ENCODE measurements around the gene OSBPL1A. TPM values are rescaled to one million over a fixed set of nuclear protein-coding genes. Genes with fewer than 3 reads are reported as not detected.
"Not testable (repeated sequence)": the region's sequence is repeated elsewhere in the genome, so short reads cannot be mapped to it uniquely, and the experiment has no call there.

OSBPL1A gene
- total and polyA plus RNA-seq, 12 donors: 18.7 to 116 (median 60.0) TPM

DNA sequence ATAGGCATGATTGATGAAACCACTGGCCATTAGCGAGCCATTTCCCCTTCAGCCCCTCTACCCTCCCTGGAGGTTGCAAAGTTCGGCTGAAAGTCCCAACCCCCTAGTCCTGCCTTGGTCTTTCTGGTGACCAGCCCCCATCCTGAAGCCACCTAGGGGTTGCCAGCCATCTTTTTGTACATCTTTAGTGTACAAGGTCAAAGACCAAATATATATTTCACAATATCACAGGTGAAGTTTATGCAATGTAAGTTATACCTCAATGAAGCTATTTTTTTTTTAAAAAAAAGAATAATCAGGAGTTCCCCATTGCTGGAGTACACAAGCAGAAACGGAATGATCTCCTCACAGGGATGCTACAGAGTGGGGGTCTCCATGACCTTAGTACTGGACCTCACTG, 31.3 kb downstream of the OSBPL1A start:
- Histone ChIP-seq H3K9me3 (replicated peaks in 1 of 3) (no peaks in the 10 kb centered on the region), H3K4me3 (no peak overlapping the region), H3K27me3 (no peaks in the 10 kb centered on the region), H3K36me3 (replicated peaks in 1 of 2) (no peaks in the 10 kb centered on the region), H3K27ac (no peak overlapping the region), H3K4me1 (replicated peaks in 1 of 2) (no peaks in the 10 kb centered on the region)
- TF ChIP-seq, protein P1, sequence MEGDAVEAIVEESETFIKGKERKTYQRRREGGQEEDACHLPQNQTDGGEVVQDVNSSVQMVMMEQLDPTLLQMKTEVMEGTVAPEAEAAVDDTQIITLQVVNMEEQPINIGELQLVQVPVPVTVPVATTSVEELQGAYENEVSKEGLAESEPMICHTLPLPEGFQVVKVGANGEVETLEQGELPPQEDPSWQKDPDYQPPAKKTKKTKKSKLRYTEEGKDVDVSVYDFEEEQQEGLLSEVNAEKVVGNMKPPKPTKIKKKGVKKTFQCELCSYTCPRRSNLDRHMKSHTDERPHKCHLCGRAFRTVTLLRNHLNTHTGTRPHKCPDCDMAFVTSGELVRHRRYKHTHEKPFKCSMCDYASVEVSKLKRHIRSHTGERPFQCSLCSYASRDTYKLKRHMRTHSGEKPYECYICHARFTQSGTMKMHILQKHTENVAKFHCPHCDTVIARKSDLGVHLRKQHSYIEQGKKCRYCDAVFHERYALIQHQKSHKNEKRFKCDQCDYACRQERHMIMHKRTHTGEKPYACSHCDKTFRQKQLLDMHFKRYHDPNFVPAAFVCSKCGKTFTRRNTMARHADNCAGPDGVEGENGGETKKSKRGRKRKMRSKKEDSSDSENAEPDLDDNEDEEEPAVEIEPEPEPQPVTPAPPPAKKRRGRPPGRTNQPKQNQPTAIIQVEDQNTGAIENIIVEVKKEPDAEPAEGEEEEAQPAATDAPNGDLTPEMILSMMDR (IDR thresholded peaks at IDR 0.05): no peak
- no peak for TF ChIP-seq POLR2A (IDR thresholded peaks at IDR 0.05)
- intact Hi-C loops (cut with DNase I): no loop called here
- no peak for DNase-seq
- 83 to 94% (median 88%) methylated on average over 3 of the region's 3 CpGs for WGBS, 4 donors

DNA sequence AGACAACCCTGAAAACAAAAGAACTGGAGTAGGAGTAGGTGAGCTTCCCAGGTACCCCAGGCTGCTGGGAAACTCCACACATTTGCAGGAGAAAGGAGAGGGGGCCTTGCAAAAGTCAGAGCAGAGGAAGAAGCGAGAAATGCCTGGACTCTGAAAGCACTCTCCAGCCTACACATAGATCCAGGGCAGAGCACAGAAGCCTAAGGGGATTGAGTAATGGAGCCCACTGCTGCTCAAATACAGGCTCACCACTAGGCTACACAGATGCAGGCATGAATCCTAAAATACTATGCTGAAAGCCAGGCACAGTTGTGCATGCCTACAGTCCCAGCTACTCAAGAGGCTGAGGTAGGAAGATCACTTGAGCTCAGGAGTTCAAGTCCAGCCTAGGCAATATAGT, 33.4 kb downstream of the OSBPL1A start:
- TF ChIP-seq, protein P1 (IDR thresholded peaks at IDR 0.05): no peak
- Histone ChIP-seq H3K27ac (no peak overlapping the region), H3K27me3 (no peaks in the 10 kb centered on the region), H3K36me3 (replicated peaks in 1 of 2) (no peaks in the 10 kb centered on the region), H3K4me3 (no peak overlapping the region), H3K9me3 (replicated peaks in 1 of 3) (no peaks in the 10 kb centered on the region), H3K4me1 (replicated peaks in 1 of 2) (no peaks in the 10 kb centered on the region)
- DNase-seq: no peak
- intact Hi-C loops (cut with DNase I): no loop called here
- WGBS, 4 donors: 94 to 100% (median 99%) methylated on average over 1 of the region's 1 CpG

DNA sequence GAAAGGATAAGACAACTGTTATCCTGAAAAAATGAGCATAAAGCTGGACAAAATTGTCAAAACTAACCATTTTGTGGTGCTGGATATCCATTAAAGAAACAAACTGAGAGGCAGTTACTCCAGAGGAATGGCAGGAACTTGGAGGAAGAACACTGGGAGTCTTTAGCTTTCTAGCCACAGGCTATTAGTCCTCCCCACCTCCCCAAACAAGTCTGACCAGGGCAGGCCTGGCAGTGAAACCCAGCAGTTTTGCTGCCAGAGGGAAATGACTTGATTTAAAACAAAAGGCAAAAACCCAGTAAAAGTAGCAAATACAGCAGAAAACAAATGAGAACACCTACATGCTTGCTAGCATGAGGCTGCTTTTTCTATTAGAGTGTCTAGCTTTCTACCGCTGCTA, 34.9 kb downstream of the OSBPL1A start:
- TF ChIP-seq, protein P1 (IDR thresholded peaks at IDR 0.05): no peak
- TF ChIP-seq POLR2A (IDR thresholded peaks at IDR 0.05): no peak
- intact Hi-C loops (cut with DNase I): no loop called here
- Histone ChIP-seq H3K27ac (no peak overlapping the region), H3K27me3 (no peaks in the 10 kb centered on the region), H3K9me3 (replicated peaks in 1 of 3) (no peaks in the 10 kb centered on the region), H3K36me3 (replicated peaks in 1 of 2) (no peaks in the 10 kb centered on the region), H3K4me1 (replicated peaks in 1 of 2) (no peaks in the 10 kb centered on the region), H3K4me3 (no peak overlapping the region)
- DNase-seq: no peak
- WGBS, 4 donors: 94 to 96% (median 95%) methylated on average over 1 of the region's 1 CpG

DNA sequence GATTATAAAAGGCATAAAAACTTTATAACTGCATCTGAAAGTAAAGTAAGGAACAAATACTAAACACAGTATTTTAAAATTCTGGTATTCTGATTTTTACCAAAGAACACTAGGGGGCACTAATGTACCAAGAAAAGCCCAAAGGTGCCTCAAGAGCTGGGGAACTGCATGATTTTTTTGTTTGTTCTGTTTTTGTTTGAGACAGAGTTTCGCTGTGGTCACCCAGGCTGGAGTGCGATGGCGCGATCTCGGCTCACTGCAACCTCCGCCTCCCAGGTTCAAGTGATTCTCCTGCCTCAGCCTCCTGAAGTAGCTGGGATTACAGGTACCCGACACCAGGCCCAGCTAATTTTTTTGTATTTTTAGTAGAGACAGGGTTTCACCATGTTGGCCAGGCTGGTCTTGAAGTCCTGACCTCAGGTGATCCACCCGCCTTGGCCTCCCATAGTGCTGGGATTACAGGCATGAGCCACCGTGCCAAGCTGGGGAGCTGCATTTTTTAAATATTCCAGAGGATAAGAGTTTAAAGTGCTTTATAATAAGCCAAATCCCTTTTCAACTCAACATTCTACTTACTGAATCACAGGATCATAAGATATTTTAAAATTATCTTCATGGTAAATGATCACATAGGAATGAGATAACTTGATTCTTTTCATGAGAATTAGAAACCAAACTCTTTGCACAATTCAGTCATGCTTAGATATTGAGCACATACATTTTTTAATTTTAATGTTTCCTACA, 37.7 kb downstream of the OSBPL1A start:
- H3K4me3 ChIP-seq: peak overlapping the region in 1 of 4 donors; percentile 33
- not testable (repeated sequence) for H3K9me3 ChIP-seq (replicated peaks in 1 of 3); H3K36me3 ChIP-seq (replicated peaks in 1 of 2); H3K27me3 ChIP-seq; H3K27ac ChIP-seq; H3K4me1 ChIP-seq (replicated peaks in 1 of 2)
- intact Hi-C loops (cut with DNase I): loop anchor here (5.0 kb wide), 1 partner anchor 127 kb away; no protein-coding TSS in a partner anchor
- TF ChIP-seq, protein P1 (IDR thresholded peaks at IDR 0.05): peak; percentile 65 to 78 (median 74)
- peak in 3 of 7 donors; percentile 14 to 30 (median 21) for DNase-seq
- WGBS, 4 donors: 10 to 26% (median 22%) methylated on average over 9 of the region's 9 CpGs
